GM19035 (cell line): Measurements from ENCODE around the gene DGKG.
A peak's percentile ranks its signal among the peaks of the same experiment; 100 is the strongest.

Source experiments
- ATAC-seq: cut with Tn5 transposase; IDR thresholded peaks from one replicate; pipeline ENCODE4 v1.9.1; 2021; ENCODE audit not compliant: unreplicated experiment

DGKG gene

GRCh38 chr3:186280737-186281136, 81.3 kb downstream of the DGKG start:
- no peak for ATAC-seq

DNA sequence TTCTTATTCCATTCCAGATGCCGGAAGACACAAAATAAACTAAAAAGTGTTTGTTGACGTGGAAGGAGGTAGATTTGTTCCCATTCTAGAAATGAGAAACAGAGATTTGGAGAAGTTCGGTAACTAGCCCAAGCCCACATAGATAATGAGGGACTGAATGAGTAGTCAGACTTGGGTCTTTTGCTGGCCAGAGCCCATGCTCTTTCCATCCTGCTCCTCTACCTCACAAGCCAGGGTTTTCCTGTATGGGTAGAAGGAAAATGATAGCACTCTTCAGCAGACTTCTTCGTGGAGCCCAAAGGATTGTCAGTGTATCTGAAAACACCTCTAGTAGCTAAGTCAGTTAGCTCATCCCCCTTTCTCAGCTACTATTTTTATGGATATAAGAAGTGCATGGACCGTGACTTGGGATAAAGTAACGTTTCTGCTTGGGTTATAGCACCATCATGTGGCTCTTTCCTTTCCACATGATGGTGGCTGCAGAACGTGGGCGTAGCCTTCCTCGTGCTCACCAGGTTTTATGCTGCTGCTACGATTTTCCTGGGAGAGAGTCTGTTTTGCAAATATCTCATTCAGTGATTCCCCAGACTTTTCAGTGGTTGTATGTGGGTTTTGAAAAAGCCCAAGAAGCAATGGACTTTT, 84.6 kb downstream of the DGKG start:
- ATAC-seq, result no peak

- no peak for ATAC-seq
Measured at GRCh38 chr3:186275436-186275835, 86.6 kb downstream of the DGKG start.

GRCh38 chr3:186273586-186273985, 88.4 kb downstream of the DGKG start:
- ATAC-seq, result no peak

DNA sequence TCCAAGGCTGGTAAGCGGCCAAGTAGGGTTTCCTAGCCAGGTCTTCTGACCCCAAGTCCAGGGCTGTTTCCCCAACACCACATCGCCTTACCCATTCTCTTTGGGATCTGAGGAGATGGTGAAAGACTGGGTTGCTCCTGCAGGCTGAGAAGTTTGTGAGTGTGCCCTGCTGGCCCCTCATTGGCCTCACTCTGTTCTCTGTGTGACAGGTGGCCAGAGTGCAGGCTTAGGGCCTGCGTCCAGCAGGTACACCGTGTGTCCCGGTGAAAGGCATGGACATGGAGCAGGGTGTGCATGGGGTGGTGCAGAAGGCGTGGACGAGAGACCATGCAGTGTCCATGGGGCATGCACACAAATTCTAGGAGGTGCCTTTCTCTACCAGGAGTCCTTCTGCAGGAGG, 91.3 kb downstream of the DGKG start:
- ATAC-seq, result no peak

GRCh38 chr3:186268616-186269448, 93.2 kb downstream of the DGKG start:
- no peak for ATAC-seq

- no peak for ATAC-seq
Measured at GRCh38 chr3:186267758-186268157, 94.3 kb downstream of the DGKG start.

DNA sequence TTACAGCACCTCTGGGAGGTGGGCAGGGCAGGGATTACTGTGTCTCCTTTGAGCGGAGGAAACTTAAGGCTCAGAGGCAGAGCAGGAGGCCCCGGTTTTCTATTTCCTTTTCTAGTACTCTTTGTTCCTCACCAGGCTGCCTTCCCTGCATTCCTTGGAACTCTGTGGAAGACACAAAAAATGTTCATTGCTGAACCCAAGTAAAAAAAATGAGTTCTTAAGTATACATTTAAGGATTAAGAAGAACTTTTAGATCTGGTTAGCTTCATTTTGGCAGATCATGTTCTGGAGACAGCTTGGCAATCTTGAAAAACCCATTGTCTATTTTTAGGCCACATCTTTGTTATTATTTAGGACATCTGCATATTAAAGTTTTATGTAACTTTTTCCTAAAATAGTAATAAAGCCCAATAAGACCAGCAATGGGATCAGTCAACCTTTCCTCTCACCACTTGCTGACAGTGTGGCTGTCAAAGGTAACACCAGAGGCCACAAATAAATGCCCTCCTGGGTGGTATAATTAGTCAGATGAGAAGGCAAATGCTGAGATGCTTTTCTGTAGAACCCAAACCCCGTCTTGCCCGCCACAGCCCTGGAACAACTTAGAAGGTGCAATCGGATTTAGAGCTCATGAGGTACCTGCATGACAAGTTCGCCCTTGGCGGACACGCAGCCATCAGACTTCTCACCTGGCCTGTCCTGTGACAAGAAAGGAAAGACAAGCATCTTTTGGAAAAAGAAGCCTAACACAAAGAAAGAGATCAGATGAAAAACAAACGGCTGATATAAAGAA, 97.2 kb downstream of the DGKG start:
- ATAC-seq, result no peak

DNA sequence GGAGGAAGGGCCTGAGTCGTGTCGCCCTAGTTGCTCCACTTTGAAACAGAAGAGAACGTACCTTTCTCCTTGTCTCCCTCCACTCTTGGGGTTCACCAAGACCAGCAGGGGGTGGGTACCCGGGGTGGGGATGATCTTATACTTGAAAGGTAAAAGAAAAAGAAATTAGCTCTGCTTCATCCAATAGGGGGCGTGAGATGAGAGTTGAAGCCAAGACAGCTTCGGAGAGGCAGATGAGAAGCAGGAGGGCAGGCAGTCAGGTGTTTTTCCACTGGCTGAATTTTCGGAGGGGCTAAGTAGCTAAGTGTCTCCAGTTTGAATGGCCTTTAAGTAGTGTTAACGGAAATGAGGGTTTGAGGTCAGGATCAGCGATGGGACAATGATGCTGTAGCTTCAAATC, 100.4 kb downstream of the DGKG start:
- no peak for ATAC-seq

DNA sequence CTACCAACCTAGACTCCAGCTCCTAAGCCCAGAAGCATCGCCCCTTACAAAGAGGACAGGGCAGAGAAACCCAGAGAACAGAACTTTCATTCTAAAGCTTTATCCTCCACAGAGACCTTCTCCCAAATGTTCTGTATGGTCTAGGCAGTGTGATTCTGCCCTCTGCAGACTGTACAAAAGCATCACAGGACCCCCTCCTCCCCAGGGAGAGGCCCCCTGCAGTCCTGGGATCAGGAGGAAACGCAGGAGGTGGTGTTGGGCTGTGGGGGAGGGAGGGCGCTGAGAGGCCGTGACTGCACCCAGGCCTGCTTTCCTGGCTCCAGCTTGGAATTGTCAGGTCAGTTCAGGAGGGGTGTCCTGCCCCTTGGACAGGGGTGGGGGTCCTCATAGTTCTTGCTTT, 101.3 kb downstream of the DGKG start:
- no peak for ATAC-seq

DNA sequence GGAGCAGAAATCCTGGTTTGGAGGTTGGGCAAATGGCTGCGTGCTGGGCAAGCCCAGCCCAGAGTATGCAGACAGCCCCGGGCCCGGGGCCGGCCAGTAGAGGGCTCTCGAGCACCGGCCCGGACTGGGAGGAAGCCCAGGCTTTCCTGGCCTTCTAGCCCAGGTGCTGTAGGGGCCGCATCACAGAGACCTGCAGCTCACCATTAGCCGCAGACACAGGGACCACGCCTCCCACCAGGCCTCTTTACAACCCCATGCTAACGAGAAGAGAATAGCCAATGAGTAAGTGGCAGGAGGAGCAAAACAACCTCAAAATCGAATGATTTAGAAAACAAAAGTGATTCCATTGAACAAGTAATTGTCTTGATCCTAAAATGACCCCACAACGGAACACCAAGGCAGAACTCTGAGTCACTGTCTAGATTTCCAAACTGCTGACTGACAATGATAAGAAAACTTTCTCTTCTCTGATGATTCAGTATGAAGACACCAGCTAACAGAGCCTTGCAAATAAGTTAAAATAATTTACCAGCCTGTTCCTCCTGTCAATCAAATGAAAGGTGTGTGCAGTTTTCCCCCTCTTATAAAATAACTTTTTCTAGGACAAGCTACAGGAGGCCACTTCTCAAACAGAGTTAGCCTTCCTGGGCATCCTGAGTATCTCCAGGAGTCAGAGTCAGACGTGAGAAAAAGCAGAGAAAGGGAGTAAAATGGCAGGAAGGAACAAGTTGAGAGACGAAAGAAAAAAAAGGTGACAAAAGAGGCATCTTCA, 102.2 kb downstream of the DGKG start:
- peak; percentile 63 for ATAC-seq

GRCh38 chr3:186258968-186259367, 103.1 kb downstream of the DGKG start:
- ATAC-seq, result no peak

GRCh38 chr3:186257866-186258265, 104.2 kb downstream of the DGKG start:
- ATAC-seq, result no peak

DNA sequence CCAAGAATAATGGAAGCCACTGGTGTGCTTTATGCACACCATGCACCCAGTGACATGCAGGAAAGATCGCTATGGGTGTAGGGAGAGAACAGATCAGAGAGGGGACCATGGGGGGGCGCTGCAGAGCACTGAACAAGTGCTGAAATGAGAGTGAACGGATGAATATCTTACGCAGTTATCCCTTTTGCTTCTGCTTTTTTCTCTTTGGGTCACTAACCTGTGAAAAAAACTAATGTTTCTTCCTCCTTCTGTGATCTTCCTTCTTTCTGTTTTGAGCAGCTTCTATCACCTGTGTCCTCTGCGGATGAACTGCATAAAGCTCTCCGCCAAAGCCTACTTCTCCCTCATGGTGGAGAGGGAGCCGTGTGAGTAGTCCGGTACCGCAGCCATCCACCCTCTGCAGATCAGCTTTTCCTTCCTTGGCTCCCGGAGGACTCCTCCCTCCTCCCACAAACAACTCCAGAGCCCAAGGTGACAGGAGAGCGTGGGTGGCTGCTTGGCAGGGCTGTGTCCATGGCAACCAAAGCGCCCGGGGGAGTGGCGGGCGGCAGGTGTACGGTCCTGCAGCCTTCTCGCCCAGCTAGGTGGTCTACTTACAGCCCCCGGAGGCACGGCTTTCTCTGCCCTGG, 106.2 kb downstream of the DGKG start:
- ATAC-seq, result no peak

- ATAC-seq, result peak; percentile 72
Measured at GRCh38 chr3:186254676-186255650, 107.1 kb downstream of the DGKG start.

DNA sequence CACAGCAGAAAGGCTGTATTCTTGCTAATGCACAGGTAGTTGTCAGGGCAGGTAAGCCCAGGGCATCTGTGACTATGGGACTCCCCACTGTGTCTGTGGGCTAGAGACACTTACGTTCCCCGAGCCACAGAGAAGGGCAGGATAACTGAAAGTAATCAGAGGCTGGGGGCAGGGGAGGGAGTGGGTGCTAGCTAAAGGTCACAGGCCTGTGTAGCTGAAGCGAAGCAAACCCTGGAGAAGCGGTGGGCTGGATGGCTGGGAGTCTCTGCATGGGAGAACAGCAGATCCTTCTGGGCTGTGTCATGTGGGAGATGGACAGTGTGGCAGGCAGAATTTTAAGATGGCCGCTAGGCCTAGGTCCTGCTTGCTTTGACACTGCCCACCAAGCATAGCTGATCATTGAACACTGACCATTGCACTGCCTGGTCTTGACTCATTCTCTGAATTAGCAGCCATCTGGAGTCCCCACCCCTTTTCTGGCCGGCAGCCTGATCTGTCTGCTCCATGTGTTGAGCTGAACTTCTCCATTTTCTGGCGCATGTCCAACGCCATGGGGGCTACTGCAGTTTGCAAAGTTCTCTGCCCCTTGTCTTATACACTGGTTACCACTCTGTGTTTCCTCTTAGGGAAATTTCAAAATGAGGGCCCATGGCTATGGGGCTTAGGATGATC, 110.0 kb downstream of the DGKG start:
- no peak for ATAC-seq

GRCh38 chr3:186248850-186249249, 113.2 kb downstream of the DGKG start:
- ATAC-seq, result no peak

GRCh38 chr3:186247821-186248814, 113.9 kb downstream of the DGKG start:
- no peak for ATAC-seq
